Lower leg skin (tissue), 3 donors: ENCODE measurements around the gene LYL1.

Experiments used
- POLR2A ChIP-seq, 2 donors: fragments of 450-650 bp; IDR thresholded peaks; one replicate each; pipeline ENCODE4 v1.6.1; 2016 to 2017; ENCODE audit warnings: antibody characterized with exemption in 2 of 2, mild to moderate bottlenecking in 1 of 2, moderate library complexity in 1 of 2
- TF ChIP-seq, protein P1 (sequence below), 3 donors: fragments of 450-650 bp; IDR thresholded peaks; one replicate each; pipeline ENCODE4 v1.5.1; 2016; ENCODE audit warnings: antibody characterized with exemption in 3 of 3, mild to moderate bottlenecking in 3 of 3, moderate library complexity in 2 of 3

DNA sequence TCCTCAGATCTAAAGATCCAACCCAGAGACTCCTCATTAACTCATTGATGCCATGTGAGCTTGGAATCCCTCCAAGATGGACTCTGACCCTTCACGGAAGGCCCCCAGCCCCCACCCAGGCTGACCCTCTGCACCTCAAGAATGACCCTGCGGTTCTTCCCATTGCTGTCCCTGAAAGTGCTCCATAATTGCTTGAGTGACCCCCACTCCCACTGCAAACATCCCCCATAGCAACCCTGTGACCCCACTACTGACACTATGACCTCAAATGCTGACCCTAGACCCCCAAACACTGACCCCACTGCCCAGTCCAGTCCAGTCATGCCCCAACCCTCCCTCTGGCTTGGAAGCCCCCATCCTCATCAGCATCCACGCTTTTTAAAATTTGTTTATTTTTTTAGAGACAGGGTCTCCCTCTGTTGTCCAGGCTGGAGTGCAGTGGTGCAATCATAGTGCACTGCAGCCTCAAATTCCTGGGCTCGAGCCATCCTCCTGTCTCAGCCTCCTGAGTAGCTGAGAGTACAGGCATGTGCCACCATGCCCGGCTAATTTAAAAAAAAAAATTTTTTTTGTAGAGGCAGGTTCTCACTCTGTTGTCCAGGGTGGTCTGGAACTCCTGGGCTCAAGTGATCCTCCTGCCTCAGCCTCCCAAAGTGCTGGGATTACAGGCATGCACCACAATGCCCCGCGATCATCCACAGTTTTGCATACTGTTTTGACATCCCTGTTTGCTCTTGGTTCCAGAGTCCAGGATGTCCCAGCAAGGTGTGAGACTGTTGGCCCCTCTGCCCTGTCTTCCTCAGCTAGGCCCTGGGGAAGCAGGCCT lies 855 bp downstream of the LYL1 start:
- TF ChIP-seq, protein P1, sequence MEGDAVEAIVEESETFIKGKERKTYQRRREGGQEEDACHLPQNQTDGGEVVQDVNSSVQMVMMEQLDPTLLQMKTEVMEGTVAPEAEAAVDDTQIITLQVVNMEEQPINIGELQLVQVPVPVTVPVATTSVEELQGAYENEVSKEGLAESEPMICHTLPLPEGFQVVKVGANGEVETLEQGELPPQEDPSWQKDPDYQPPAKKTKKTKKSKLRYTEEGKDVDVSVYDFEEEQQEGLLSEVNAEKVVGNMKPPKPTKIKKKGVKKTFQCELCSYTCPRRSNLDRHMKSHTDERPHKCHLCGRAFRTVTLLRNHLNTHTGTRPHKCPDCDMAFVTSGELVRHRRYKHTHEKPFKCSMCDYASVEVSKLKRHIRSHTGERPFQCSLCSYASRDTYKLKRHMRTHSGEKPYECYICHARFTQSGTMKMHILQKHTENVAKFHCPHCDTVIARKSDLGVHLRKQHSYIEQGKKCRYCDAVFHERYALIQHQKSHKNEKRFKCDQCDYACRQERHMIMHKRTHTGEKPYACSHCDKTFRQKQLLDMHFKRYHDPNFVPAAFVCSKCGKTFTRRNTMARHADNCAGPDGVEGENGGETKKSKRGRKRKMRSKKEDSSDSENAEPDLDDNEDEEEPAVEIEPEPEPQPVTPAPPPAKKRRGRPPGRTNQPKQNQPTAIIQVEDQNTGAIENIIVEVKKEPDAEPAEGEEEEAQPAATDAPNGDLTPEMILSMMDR (IDR thresholded peaks at IDR 0.05) = no peak
- no peak for TF ChIP-seq POLR2A (IDR thresholded peaks at IDR 0.05)
